Panc1 (cell line): ENCODE measurements around the gene MCTP1. TPM values are rescaled to one million over a fixed set of nuclear protein-coding genes. Genes with fewer than 3 reads are reported as not detected.

ENCODE experiments used
- ATAC-seq: fragments of 200-7000 bp; cut with Tn5 transposase; 2 replicates; pipeline ENCODE4 v1.9.1; 2020; ENCODE audit warnings: mild to moderate bottlenecking, moderate library complexity
- BruUV-seq: library from RNA; stranded (reverse); fragments of 400-500 nt; replicated peaks from 2 replicates; lab custom pipeline; 2021; lab: Mats Ljungman, UMichigan
- CTCF ChIA-PET: fragments of 300-600 bp; sonication (Branson Sonifier 250); formaldehyde crosslinking; loops from one replicate; lab custom pipeline; 2022; ENCODE audit warnings: antibody characterized with exemption; lab: Charles Lee
- POLR2A ChIA-PET: fragments of 300-600 bp; sonication (Branson Sonifier 250); formaldehyde crosslinking; loops from one replicate; lab custom pipeline; 2022; ENCODE audit warnings: antibody characterized with exemption; lab: Charles Lee
- DNase-seq: peaks from one replicate; pipeline ENCODE4 v3.0.0-alpha.2; 2010; ENCODE audit warnings: low read depth, low spot score
- H3K27ac ChIP-seq: 2 replicates; pipeline ENCODE4 v1.5.1; 2011; ENCODE audit warnings: mild to moderate bottlenecking, low read length, inconsistent platforms
- H3K27me3 ChIP-seq: fragments of 200-500 bp; sonication (Bioruptor generic); 2 replicates; pipeline ENCODE4 v1.6.0; 2014; ENCODE audit warnings: low read length, inconsistent platforms; ENCODE audit not compliant: control insufficient read depth, insufficient read depth
- H3K36me3 ChIP-seq: fragments of 200-500 bp; sonication (Bioruptor generic); 2 replicates; pipeline ENCODE4 v1.5.1; 2014; ENCODE audit warnings: inconsistent platforms, mild to moderate bottlenecking, low read length, moderate library complexity; ENCODE audit not compliant: control insufficient read depth, insufficient read depth
- H3K4me1 ChIP-seq: 2 replicates; pipeline ENCODE4 v1.5.1; 2011; ENCODE audit warnings: inconsistent platforms, mild to moderate bottlenecking, low read length, moderate library complexity; ENCODE audit not compliant: control insufficient read depth, insufficient read depth
- H3K4me3 ChIP-seq, 2 experiments: 2 replicates each; pipeline ENCODE4 v1.5.1; 2011 to 2012; ENCODE audit warnings: low read depth in 2 of 2, low read length in 2 of 2, mild to moderate bottlenecking in 2 of 2, inconsistent platforms in 1 of 2, moderate library complexity in 1 of 2
- H3K9me3 ChIP-seq: fragments of 200-500 bp; sonication (Bioruptor generic); 2 replicates; pipeline ENCODE4 v1.5.1; 2014; ENCODE audit warnings: low read depth, mild to moderate bottlenecking, inconsistent platforms, low read length, moderate library complexity; ENCODE audit not compliant: control insufficient read depth, insufficient read depth
- POLR2AphosphoS5 ChIP-seq: IDR thresholded peaks from 2 replicates; pipeline ENCODE4 v1.6.1; 2012; ENCODE audit warnings: mild to moderate bottlenecking, low read depth, low read length, moderate library complexity
- SIN3A ChIP-seq: IDR thresholded peaks from 2 replicates; pipeline ENCODE4 v1.6.1; 2012; ENCODE audit warnings: low read depth, mild to moderate bottlenecking, low read length, moderate library complexity, borderline replicate concordance; ENCODE audit not compliant: insufficient read depth
- TCF7L2 ChIP-seq: IDR thresholded peaks from 2 replicates; pipeline ENCODE4 v1.6.1; 2011; ENCODE audit warnings: mild to moderate bottlenecking, low read depth, low read length, inconsistent platforms
- in situ Hi-C: cut with HindIII; loops from 2 replicates; pipeline ENCODE4 v1.10.0; 2016; ENCODE audit warnings: low sequenced_read_pairs, low pct_unique_long_range_greater_than_20kb
- intact Hi-C: fragments of 100-400 bp; cut with micrococcal nuclease; formaldehyde crosslinking; loops from one replicate; pipeline ENCODE4 v1.10.0; 2022; ENCODE audit not compliant: unreplicated experiment
- total RNA-seq: library from RNA; stranded (reverse); gene quantifications from one replicate; pipeline ENCODE4 v1.2.1, GENCODE V29; 2021; ENCODE audit not compliant: unreplicated experiment
- TF ChIP-seq, protein P1 (sequence below), 2 experiments: IDR thresholded peaks; 2 replicates each; pipeline ENCODE4 v1.6.1; 2011 to 2012; ENCODE audit warnings: low read depth in 2 of 2, control low read depth in 1 of 2, low read length in 1 of 2, mild to moderate bottlenecking in 1 of 2, moderate library complexity in 1 of 2; ENCODE audit not compliant: insufficient read depth in 1 of 2
- TF ChIP-seq, protein P2 (sequence below): fragments of 450-650 bp; IDR thresholded peaks from 2 replicates; pipeline ENCODE4 v1.5.1; 2017; ENCODE audit warnings: mild to moderate bottlenecking

Gene MCTP1
- total RNA-seq, 1 experiment from 2014 or later: 39.8 TPM

DNA sequence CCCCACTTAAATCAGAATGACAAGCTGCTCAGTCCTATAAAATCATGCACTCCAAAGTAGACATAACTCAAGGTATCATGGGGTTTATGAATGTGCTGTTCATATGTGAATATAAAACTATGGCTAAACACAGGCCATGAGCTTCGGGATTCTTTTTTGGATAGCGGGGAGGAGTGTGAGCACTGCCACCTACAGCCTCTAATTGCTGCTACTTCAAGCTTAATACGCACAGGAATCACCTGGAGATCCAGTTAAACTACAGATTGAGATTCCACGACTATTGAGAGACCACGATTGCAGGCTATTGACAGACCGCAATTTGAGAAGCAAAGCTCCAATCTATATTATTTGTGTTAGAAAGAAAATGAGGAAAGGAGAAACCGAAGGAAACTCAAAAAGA, 231.6 kb downstream of the MCTP1 start:
- POLR2A ChIA-PET: no interaction called here
- CTCF ChIA-PET: no interaction called here

DNA sequence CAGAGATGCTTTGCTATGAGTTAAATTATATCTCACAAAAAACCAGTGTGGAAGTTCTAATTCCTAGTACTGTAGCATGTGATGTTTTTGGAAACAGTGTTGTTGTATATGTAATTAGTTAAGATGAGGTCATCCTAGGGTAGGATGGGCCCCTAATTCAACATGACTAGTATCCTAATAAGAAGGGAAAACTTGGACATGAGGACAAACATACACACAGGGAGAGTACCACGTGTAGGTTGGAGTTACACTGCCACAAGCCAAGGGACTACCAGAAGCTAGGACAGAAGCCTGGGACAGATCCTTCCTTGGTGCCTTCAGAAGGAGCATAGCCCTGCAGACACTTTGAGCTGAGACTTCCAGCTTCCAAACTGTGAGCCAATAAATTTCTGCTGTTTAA, 234.2 kb downstream of the MCTP1 start:
- Histone ChIP-seq H3K9me3 (no peaks in the 10 kb centered on the region), H3K36me3 (no peaks in the 10 kb centered on the region), H3K27me3 (no peaks in the 10 kb centered on the region), H3K4me3 (no peak overlapping the region), H3K27ac (no peak overlapping the region), H3K4me1 (0 out of 2 replicates have a peak, but pooled peaks cover 3% of the 10 kb centered on the region)
- no TSS peak for BruUV-seq
- ChIA-PET POLR2A (interaction anchor here (0.5 kb wide), 1 partner anchor 9 kb away, joined by 3 read pairs; no protein-coding TSS in a partner anchor), CTCF (no interaction called here)
- in situ Hi-C loops (no loop called here), intact Hi-C loops (no loop called here)
- ATAC-seq (peak; percentile 56), DNase-seq (no peak)
- TF ChIP-seq TCF7L2 (no peak), POLR2AphosphoS5 (no peak), SIN3A (no peak)
- TF ChIP-seq, protein P1, sequence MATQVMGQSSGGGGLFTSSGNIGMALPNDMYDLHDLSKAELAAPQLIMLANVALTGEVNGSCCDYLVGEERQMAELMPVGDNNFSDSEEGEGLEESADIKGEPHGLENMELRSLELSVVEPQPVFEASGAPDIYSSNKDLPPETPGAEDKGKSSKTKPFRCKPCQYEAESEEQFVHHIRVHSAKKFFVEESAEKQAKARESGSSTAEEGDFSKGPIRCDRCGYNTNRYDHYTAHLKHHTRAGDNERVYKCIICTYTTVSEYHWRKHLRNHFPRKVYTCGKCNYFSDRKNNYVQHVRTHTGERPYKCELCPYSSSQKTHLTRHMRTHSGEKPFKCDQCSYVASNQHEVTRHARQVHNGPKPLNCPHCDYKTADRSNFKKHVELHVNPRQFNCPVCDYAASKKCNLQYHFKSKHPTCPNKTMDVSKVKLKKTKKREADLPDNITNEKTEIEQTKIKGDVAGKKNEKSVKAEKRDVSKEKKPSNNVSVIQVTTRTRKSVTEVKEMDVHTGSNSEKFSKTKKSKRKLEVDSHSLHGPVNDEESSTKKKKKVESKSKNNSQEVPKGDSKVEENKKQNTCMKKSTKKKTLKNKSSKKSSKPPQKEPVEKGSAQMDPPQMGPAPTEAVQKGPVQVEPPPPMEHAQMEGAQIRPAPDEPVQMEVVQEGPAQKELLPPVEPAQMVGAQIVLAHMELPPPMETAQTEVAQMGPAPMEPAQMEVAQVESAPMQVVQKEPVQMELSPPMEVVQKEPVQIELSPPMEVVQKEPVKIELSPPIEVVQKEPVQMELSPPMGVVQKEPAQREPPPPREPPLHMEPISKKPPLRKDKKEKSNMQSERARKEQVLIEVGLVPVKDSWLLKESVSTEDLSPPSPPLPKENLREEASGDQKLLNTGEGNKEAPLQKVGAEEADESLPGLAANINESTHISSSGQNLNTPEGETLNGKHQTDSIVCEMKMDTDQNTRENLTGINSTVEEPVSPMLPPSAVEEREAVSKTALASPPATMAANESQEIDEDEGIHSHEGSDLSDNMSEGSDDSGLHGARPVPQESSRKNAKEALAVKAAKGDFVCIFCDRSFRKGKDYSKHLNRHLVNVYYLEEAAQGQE (IDR thresholded peaks at IDR 0.05; ENCODE audit: insufficient read depth in 1 of 2, low read depth in 2 of 2, low read length in 1 of 2): no peak
- TF ChIP-seq, protein P2, sequence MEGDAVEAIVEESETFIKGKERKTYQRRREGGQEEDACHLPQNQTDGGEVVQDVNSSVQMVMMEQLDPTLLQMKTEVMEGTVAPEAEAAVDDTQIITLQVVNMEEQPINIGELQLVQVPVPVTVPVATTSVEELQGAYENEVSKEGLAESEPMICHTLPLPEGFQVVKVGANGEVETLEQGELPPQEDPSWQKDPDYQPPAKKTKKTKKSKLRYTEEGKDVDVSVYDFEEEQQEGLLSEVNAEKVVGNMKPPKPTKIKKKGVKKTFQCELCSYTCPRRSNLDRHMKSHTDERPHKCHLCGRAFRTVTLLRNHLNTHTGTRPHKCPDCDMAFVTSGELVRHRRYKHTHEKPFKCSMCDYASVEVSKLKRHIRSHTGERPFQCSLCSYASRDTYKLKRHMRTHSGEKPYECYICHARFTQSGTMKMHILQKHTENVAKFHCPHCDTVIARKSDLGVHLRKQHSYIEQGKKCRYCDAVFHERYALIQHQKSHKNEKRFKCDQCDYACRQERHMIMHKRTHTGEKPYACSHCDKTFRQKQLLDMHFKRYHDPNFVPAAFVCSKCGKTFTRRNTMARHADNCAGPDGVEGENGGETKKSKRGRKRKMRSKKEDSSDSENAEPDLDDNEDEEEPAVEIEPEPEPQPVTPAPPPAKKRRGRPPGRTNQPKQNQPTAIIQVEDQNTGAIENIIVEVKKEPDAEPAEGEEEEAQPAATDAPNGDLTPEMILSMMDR: no peak

More for the DNA sequence above, 231.6 kb downstream of the MCTP1 start:
- ATAC-seq (no peak), DNase-seq (no peak)
- Histone ChIP-seq H3K27ac (no peak overlapping the region), H3K4me3 (no peak overlapping the region), H3K27me3 (no peaks in the 10 kb centered on the region), H3K9me3 (no peaks in the 10 kb centered on the region), H3K4me1 (0 out of 2 replicates have a peak, but pooled peaks cover 3% of the 10 kb centered on the region), H3K36me3 (no peaks in the 10 kb centered on the region)
- TF ChIP-seq, protein P1 (IDR thresholded peaks at IDR 0.05; ENCODE audit: insufficient read depth in 1 of 2, low read depth in 2 of 2, low read length in 1 of 2): no peak
- TF ChIP-seq, protein P2: peak; percentile 12; the same call in 1 of the 2 replicates
- TF ChIP-seq SIN3A (no peak), TCF7L2 (no peak), POLR2AphosphoS5 (no peak)
- intact Hi-C loops (no loop called here), in situ Hi-C loops (no loop called here)
- no TSS peak for BruUV-seq
